ENCODE data around the gene FGG. TPM values are rescaled to one million over a fixed set of nuclear protein-coding genes. Genes with fewer than 3 reads are reported as not detected.

The FGG gene
- polyA plus RNA-seq, 1 donor, result not detected

Other genes starting within 250 kb of the FGG start
- gene DCHS2, start 120.9 kb downstream of the FGG start, polyA plus RNA-seq (ENCODE audit: insufficient read length), result 8.4 TPM
- 130 TPM for gene PLRG1, start 62.3 kb downstream of the FGG start, polyA plus RNA-seq (ENCODE audit: insufficient read length)
- gene FGB, start 49.6 kb downstream of the FGG start, polyA plus RNA-seq (ENCODE audit: insufficient read length), result 12.3 TPM
- 0.12 TPM for gene FGA, start 21.9 kb downstream of the FGG start, polyA plus RNA-seq (ENCODE audit: insufficient read length)
- 0.71 TPM for gene LRAT, start 131.3 kb upstream of the FGG start, polyA plus RNA-seq (ENCODE audit: insufficient read length)
- 0.05 TPM for gene RBM46, start 168.6 kb upstream of the FGG start, polyA plus RNA-seq (ENCODE audit: insufficient read length)